PC-3 (cell line): ENCODE data around the gene SEC63.

ENCODE experiments used
- CTCF ChIP-seq: fragments of 300-600 bp; sonication (generic); conservative IDR thresholded peaks from 2 replicates; pipeline ENCODE4 v1.5.1; 2017; ENCODE audit warnings: antibody characterized with exemption, low read depth, mild to moderate bottlenecking, low read length
- EZH2 ChIP-seq: fragments of 300-600 bp; sonication (generic); IDR thresholded peaks from one replicate; pipeline ENCODE4 v1.6.1; 2017; ENCODE audit warnings: antibody characterized with exemption, mild to moderate bottlenecking, low read length; ENCODE audit not compliant: unreplicated experiment
- EZH2phosphoT487 ChIP-seq: fragments of 300-600 bp; sonication (generic); IDR thresholded peaks from 2 replicates; pipeline ENCODE4 v1.6.1; 2018; ENCODE audit warnings: mild to moderate bottlenecking, antibody characterized with exemption, low read length, borderline replicate concordance

GRCh38 chr6:107877968-107878367, 80.0 kb downstream of the SEC63 start:
- TF ChIP-seq CTCF, result no peak
- TF ChIP-seq EZH2phosphoT487, result no peak
- TF ChIP-seq EZH2, result no peak
